Activated CD4-positive, alpha-beta T cell treated with anti-CD3 and anti-CD28 coated beads for 24 hours (primary cell): ENCODE data around the gene GRID2.
"Not testable (repeated sequence)": the region's sequence is repeated elsewhere in the genome, so short reads cannot be mapped to it uniquely, and the experiment has no call there.

Source experiments
- DNase-seq, 2 donors: peaks; one replicate each; pipeline ENCODE4 v3.0.0-alpha.2; 2020; ENCODE audit warnings: low read depth in 2 of 2

GRID2 gene

GRCh38 chr4:92303621-92304027 is at the start of gene GRID2:
Gene GRID2 (plus strand): TSS chr4:92303966.
- no peak for DNase-seq

- DNase-seq = no peak
Measured at GRCh38 chr4:92253986-92254671, 49.6 kb upstream of the GRID2 start.

GRCh38 chr4:92254767-92255442 is 48.9 kb upstream of the GRID2 start:
- DNase-seq = no peak

GRCh38 chr4:92255920-92256244 is 47.9 kb upstream of the GRID2 start:
- DNase-seq = no peak

- DNase-seq = no peak
Measured at GRCh38 chr4:92257931-92258857, 45.6 kb upstream of the GRID2 start.

GRCh38 chr4:92261256-92261655 is 42.5 kb upstream of the GRID2 start:
- no peak for DNase-seq

GRCh38 chr4:92262371-92262770 is 41.4 kb upstream of the GRID2 start:
- no peak for DNase-seq

GRCh38 chr4:92263010-92263409 is 40.8 kb upstream of the GRID2 start:
- no peak for DNase-seq

GRCh38 chr4:92263575-92263974 is 40.2 kb upstream of the GRID2 start:
- DNase-seq = no peak

GRCh38 chr4:92264163-92264562 is 39.6 kb upstream of the GRID2 start:
- DNase-seq = no peak

- DNase-seq = no peak
Measured at GRCh38 chr4:92265021-92265420, 38.7 kb upstream of the GRID2 start.

- DNase-seq = no peak
Measured at GRCh38 chr4:92265798-92266197, 38.0 kb upstream of the GRID2 start.

- DNase-seq = no peak
Measured at GRCh38 chr4:92266521-92266920, 37.2 kb upstream of the GRID2 start.

- no peak for DNase-seq
Measured at GRCh38 chr4:92268642-92269041, 35.1 kb upstream of the GRID2 start.

- no peak for DNase-seq
Measured at GRCh38 chr4:92270908-92271307, 32.9 kb upstream of the GRID2 start.

GRCh38 chr4:92271551-92271950 is 32.2 kb upstream of the GRID2 start:
- not testable (repeated sequence) for DNase-seq

GRCh38 chr4:92277057-92277881 is 26.5 kb upstream of the GRID2 start:
- DNase-seq = not testable (repeated sequence)

- DNase-seq = no peak
Measured at GRCh38 chr4:92279296-92279695, 24.5 kb upstream of the GRID2 start.

- no peak for DNase-seq
Measured at GRCh38 chr4:92299152-92299551, 4.6 kb upstream of the GRID2 start.

GRCh38 chr4:92304121-92304520 is 355 bp downstream of the GRID2 start:
- no peak for DNase-seq

GRCh38 chr4:92304606-92305005 is 840 bp downstream of the GRID2 start:
- no peak for DNase-seq
